DMS53 treated with DMSO at 0.1 percent for 48 hours (cell line): ENCODE data around the gene SPPL2B.

Source experiments
- DNase-seq: peaks from one replicate; lab custom pipeline; 2025; ENCODE audit not compliant: unreplicated experiment; lab: John Stamatoyannopoulos, UW

SPPL2B gene

DNA sequence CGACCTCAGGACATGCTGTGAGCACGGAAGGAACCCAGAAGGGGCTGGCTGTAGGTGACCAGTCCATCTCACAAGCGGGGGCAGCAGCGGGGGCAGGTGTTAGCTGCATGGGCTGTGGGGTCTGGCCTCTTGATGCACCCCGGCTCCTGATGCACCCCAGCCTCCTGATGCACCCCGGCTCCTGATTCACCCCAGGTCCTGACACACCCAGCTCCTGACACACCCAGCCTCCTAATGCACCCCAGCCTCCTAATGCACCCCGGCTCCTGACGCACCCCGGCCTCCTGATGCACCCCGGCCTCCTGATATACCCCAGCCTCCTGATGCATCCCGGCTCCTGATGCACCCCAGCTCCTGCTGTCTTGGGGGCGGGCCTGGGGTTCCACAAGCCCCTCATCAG is 7.5 kb upstream of the SPPL2B start:
- no peak for DNase-seq

DNA sequence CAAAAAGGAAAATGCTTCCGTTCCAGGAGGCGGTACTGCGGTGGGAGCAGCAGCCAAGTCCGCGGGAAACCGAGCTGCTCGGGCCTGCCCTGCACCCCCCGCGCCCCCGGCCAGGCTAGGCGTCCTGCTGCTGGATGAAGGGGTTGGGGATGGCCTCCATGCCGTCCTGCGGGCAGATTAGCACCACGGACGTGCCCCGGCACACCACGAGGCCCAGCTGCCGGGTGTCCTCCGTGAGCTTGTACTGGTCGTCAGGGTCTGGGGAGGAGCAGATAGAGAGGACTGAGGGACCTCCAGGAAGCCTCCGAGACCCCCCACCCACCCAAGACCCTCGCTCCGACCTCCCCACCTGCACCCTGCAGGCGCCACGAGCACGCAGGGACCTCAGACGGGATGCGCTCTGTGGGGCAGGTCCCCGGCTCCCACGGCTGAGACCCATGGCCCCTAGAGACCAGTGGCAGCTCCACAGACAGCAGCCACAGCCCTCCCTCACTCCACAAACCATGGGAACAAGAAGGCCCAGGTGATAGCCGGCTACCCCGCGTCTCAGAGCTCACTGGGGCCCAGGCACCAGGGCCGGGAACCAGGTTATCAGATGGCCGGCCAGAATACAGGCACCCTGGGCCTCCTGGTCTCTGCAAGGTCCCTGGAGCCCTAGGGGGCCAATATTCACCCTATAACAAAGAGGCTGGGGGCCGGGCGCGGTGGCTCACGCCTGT is 6.8 kb upstream of the SPPL2B start:
- DNase-seq: no peak

DNA sequence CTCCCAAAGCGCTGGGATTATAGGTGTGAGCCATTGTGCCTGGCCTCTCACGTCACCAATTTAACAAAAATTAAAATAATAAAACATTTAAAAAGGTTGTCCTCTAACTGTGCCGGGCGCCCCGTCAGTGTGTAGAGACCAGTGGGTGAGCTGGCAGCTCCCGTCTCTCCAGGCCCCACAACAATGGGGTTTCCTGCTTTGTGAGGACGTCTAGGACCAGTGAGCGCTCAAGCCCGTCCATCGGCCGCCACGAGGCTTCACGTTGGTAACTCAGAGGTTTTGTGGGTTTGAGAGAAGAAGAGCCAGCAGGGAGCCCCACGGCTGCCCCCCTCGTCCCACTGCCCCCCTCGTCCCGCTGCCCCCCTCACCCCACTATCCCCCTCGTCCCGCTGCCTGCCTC is 4.8 kb upstream of the SPPL2B start:
- DNase-seq: no peak

DNA sequence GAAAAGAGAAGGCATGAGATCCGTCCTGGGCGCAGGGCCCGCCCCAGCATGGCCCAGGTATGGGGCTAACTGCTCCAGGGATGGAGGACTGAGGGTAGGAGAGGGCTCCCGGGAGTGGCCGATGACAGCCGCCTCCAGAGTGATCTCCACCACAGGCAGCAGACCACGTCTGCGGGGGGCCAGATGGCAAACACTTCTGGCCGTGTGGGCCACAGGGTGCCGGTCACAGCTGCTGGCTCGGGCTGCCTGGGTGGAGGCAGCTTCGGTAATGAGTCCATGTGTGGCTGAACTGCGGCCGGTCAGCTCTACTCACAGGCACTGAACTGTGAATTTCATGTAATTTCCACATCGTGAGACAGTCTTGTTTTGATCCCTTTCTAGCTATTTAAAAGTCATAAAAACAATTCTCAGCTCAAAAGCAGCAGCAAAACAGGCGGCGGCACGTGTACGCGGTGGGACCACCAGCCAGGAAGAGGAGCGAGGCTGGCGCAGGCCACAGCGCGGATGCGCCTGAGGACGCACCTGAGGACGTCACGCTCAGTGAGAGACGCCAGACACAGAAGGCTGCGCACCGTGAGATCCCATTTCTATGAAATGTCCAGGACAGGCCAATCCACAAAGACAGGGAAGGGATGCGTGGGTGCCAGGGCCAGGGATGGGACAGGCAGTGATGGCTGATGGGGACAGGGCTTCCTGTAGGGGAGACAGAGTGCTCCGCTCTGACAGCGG is 4.1 kb upstream of the SPPL2B start:
- no peak for DNase-seq

DNA sequence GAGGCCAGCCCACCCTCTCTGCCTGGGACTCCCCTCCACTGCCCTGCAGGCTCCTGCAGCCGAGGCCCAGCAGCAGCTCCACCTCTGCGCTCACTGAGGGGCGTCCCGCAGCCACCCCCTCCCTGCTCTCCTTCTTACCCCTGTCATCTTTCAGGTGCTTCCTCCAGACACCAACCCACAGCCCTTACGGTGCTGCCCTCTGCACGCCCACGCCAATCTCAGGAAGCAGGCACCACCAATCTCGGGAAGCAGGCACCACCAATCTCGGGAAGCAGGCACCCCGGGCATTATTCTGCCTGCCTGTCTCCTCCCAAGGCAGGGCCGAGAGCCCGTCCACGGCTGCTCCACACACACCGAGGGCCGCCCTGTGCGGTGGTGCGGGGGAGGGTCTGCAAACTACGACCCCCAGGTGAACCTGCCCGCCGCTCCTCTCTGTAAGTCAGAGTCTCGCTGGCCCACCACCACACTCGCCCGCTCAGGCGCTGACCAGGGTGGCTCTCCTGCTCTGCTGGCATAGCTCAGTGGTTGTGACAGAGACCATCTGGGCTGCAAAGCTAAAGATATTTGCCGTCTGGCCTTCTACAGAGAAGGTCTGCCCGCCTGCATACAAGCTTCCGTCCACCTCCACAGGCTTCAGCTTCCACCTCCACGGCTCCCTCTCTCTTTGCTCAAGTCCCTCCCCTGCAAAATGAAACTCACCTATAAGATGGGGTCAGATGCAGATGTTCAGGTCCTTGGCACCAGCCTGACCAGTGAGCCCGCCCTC is 3.0 kb upstream of the SPPL2B start:
- no peak for DNase-seq

DNA sequence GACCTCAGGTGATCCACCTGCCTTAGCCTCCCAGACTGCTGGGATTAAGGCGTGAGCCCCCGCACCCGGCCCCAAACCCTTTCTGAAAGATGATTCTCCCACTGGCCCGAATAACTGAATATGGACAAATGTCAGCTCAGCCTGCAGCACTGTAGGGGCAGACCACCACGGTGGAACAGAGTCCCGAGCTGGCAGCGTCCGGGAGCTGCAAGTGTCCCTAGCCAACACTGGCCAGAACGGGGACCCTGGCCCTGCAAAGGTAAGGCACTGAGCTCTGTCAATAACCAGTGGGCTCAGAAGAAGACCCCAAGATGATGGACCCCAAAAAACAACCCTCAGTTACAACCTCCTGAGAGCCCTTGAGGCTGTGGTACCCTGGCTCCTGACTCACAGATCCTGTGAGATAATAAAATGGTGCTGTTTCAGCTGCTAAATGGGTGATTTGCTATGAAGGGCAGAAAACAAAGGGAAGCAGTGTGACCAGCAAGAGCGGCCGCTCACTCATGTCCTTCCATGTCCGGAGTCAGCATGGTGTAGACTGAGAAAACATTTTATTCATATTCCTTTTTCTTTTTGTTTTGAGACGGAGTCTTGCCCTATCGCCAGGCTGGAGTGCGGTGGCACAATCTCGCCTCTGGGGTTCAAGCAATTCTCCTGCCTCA is 1.7 kb upstream of the SPPL2B start:
- no peak for DNase-seq

DNA sequence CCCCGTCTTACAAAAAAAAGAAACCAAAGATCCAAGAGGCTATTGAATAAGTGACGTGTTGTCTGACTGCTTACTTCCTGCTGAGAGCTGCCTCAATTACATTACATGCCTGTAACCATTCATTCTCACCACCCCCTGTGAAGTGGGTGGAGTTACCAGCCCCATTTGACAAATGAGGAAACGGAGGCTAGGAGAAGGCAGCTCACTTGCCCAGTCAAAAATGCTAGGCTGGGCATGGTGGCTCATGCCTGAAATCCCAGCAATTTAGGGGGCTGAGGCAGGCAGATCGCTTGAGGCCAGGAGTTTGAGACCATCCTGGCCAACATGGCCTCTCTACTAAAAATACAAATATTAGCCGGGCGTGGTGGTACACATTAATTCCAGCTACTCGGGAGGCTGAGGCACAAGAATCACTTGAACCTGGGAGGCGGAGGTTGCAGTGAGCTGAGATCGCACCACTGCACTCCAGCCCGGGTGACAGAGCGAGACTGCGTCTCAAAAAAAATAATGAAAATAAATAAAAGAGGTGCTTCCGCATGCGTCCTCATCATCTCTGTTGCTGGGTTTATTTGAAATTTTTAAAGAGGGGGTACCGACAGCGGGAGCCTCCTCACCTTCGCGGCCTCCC is 597 bp upstream of the SPPL2B start:
- no peak for DNase-seq

DNA sequence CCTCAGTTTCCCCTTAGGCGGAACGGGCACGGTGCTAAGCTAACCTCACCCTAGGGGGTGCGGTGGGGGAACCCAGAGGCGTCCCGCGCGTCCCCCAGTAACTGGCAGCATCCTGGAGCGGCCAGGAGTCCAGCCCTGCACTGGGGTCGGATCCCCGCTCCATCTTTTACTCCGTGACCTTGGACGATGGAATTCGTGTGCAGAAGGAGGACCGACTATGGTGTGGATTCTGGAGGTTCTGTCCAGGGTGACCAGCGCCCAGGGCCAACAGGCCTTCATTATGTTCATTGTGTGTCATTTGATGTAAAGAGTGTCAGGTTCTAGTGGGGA is 630 bp downstream of the SPPL2B start:
- DNase-seq: no peak

DNA sequence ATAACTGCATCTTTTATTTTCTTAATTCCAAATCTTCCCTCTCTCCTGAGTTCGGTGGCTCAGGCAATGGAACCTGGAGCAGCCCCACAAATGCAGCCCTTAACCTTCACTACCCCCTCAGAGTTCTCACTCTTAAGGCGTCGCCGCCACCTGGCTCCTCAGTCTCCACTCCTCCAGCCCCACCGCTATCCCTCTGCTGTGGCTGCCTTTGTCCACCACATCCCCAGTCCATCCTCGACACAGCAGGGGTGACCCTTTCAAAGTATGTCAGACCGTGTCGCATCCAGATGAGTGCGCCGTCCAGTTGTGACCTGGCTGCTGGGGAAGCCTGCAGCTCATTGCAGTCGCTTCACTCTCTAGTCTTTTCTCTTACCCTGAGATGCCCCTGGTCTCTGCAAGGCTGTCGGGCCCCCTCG is 1.0 kb downstream of the SPPL2B start:
- DNase-seq: no peak

DNA sequence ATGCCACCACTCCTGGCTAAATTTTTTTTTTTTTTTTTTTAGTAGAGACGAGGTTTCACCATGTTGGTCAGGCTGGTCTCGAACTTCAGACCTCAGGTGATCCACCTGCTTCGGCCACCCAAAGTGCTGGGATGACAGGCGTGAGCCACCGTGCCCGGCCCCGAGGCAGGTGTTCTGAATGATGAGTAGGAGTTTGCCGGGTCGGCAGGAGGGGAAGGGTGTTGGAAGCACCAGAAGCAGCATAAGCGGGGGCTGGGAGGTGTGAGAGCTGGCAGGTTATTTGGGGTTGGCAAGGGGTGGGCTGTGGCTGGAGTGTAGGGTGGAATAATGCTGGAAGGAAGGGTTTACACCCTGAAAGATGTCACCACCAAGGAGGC is 1.8 kb downstream of the SPPL2B start:
- DNase-seq: no peak

DNA sequence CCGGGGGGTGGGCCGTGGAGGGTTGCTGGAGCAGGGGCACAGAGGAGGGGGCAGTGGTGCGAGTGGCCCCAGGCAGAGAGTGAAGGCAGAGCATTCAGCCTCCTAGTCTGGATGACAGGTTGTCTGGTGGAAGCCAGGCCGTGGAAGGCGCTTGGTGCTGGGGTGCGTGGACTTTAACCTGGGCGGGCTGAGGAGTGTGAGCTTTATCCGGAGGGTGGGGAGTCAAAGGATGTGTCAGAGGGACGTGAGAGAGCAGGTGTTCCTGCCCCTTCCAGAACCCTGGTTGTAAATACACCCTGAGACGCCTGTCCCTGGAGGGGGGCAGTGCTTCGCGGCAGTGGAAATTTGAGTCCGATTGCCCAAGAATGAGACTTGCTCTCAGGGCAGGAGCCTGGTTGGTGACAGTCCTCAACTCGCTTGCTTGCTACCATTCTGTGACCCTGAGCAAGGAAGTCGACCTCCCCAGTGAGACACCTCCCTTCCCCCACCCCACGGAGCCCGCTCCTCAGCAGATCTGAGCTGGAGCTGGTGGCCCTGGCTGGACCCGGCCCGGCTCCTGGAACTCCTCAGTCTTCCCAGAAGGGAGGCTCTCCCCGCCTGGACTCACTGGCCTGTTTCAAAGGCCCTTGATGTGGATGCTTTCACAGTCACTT is 2.3 kb downstream of the SPPL2B start:
- DNase-seq: peak; percentile 78

DNA sequence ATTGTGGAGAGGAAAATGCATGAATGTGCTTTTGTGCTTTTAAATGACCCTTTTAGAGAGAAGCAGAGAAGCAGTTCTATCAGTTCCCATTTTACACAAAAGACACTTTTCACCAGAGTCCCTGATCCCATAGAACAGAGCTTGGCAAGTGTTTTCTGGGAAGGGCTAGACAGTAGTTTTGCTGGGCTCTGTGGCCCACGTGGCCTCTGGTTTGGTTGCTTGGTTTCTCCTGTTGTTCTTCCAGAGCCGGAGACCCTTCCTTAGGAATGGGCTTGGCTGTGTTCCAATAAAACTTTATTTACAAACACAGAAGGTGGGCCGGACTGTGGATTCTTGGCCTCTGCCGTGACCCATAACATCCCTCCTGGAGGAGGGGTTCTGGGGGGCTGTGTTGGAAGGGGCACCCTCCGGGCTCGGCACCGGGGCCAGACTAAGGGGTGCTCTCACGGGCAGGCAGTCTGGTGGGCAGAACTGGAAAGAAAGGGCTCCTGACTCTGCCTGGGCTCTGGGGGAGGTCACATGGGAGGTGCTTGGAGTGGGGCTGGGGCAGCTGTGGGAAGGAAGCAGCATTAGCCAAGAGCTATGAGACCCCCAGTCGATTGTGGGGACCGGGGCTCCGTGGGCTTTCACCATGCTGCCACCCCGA is 3.2 kb downstream of the SPPL2B start:
- DNase-seq: no peak

DNA sequence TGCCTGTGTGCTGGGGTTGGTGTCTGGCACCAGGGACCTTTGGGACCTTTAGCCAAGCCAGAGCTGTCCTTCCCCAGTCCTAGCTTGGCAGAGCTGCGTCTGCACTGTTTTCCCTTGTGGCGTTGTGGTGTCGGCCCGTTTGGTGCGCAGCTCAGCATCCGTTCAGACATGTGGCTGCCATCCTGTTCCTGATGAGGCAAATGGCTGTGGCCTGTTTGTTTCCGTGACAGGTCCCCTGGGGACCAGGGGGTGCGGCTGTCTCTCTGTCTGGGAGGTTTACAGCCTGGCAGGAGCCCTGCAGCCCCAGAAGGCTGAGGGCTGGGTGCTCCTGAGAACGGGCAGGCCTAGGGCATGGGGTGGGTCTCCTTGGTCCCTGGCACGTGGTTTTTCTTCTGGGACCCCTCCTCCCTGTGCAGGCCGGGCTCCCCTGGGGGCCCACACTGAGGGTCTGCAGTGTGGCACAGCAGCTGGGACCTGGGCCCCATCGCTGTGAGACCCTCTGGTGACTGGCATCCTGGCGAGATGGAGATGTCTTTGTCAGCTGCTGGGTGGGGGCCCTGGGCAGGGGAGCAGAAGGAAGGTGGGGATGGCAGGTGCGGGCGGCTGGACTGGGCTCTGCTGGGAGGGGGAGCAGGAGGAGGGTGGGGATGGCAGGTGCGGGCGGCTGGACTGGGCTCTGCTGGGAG is 4.0 kb downstream of the SPPL2B start:
- peak; percentile 59 for DNase-seq

DNA sequence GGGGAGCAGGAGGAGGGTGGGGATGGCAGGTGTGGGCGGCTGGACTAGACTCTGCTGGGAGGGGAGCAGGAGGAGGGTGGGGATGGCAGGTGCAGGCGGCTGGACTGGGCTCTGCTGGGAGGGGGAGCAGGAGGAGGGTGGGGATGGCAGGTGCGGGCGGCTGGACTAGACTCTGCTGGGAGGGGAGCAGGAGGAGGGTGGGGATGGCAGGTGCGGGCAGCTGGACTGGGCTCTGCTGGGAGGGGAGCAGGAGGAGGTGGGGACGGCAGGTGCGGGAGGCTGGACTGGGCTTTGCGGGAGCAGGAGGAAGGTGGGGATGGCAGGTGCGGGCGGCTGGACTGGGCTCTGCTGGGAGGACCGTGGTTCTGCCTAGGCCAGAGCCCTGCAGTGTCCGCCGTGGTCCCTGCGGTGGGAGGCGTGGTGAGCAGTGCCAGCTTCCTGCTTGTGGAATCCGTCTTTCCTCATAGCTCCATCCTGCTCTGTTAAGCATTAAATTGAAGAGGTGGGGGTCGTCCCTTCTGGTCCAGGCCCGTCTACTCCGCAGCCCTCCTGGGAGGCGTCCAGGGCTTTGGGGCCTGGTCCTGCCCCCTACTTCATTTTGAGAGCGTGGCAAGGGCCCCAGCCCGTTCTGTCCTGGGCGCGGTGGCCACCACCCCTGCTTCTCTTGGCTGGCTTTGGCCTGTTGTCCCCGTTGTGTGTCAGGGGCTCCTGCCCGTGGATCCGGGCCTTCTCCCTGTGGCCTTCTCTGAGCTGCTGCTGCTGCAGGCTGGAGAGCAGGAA is 4.7 kb downstream of the SPPL2B start:
- DNase-seq: peak; percentile 71

DNA sequence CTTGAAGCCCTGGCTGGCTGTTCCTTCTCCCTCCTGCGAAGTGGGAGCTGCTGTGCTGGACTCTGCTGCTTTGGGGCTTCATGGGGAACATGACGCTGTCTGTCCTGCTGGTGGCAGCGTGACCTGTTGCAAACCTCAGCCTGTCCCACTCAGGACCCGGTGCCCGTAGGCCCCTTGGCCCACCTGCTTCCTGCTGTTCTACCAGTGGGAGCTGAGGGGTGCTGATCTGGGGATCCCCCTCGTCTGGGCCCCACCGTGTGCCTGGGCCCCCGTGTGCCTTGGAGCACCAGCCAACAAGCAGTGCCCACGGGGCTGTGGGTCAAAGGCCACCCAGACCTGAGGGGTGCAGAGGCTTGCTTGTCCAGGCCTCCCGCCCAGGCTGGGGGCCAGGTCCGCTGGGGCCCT is 5.3 kb downstream of the SPPL2B start:
- no peak for DNase-seq

DNA sequence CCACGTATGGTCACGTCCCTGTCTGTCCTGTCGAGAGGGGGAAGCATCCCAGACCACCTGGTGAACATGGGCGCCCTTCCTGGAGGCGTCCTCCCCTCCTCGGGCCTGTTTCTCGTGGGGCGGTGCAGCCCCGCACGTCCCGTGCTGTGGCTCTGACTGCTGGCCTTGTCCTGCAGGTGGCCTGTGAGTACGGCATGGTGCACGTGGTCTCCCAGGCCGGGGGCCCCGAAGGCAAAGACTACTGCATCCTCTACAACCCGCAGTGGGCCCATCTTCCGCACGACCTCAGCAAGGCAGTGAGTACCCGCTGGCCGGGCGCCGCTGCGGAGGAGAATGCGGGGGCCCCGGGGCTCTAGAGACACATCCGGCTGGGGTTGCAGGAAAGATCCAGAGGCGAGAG is 5.9 kb downstream of the SPPL2B start:
- no peak for DNase-seq

DNA sequence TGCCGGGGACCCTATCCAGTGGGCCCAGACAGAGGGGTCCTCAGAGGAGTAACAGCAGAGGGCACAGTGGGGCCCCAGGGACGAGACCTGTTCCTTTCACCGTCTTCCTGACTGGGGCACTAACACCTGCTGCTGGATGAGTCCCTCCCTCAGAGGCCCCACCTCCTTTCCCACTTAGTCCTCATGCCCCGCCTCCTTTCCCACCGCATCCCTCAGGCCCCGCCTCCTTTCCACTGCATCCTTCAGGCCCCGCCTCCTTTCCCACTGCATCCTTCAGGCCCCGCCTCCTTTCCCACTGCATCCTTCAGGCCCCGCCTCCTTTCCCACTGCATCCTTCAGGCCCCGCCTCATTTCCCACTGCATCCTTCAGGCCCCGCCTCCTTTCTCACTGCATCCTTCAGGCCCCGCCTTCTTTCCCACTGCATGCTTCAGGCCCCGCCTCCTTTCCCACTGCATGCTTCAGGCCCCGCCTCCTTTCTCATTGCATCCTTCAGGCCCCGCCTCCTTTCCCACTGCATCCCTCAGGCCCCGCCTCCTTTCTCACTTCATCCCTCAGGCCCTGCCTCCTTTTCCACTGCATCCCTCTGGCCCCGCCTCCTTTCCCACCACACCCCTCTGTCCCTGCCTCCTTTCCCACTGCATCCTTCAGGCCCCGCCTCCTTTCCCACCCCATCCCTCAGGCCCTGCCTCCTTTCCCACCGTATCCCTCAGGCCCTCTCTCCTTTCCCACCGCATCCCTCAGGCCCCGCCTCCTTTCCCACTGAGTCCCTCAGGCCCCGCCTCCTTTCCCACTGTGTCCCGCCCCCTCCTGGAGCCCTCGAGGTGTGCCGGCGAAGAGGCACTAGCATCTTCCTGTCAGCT is 6.7 kb downstream of the SPPL2B start:
- no peak for DNase-seq

DNA sequence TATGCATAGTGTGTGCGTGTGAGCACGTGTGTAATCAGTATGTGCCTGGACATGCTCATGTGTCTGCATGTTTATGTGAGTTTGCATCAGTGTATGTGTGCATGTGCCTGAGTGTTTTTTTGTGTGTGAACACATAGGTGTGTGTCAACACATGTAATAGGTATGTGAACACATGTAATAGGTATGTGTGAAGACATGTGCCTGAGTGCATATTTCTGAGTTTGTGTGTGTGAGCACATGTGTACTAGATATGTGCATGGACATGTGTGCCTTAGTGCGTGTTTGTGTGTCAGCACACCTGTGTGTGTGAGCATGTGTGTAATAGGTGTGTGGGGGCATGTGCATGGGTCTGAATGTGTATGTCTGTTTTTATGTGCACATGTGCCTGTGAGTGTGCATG is 7.4 kb downstream of the SPPL2B start:
- DNase-seq: no peak
